ENCODE data around the gene ACVR1C.

DNA sequence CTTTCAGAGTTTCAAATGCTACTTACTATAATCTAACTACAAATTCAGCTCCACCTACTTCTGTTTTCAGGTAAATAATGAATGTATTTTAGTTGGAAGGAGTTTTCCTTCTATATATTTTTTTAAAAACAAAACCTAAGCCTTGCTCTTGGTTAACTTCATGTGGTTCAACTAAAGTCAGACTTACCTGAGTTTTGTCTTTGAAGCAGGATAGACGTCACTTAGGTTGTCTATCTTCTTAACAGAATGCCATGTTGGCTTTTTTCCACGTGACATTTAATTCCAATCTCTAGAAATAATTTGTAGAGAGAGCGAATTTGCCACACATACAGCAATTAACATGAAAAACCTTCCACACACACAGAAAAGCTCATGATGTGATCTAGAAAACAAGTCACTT is 140.9 kb downstream of the ACVR1C start:
- TF ChIP-seq, protein P1, sequence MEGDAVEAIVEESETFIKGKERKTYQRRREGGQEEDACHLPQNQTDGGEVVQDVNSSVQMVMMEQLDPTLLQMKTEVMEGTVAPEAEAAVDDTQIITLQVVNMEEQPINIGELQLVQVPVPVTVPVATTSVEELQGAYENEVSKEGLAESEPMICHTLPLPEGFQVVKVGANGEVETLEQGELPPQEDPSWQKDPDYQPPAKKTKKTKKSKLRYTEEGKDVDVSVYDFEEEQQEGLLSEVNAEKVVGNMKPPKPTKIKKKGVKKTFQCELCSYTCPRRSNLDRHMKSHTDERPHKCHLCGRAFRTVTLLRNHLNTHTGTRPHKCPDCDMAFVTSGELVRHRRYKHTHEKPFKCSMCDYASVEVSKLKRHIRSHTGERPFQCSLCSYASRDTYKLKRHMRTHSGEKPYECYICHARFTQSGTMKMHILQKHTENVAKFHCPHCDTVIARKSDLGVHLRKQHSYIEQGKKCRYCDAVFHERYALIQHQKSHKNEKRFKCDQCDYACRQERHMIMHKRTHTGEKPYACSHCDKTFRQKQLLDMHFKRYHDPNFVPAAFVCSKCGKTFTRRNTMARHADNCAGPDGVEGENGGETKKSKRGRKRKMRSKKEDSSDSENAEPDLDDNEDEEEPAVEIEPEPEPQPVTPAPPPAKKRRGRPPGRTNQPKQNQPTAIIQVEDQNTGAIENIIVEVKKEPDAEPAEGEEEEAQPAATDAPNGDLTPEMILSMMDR (IDR thresholded peaks at IDR 0.05 in 2 of 3, conservative IDR thresholded peaks at IDR 0.05 in 1 of 3; ENCODE audit: borderline replicate concordance in 1 of 3, insufficient read depth in 1 of 3, low read depth in 2 of 3, low read length in 2 of 3), result no peak
- TF ChIP-seq EZH2 (IDR thresholded peaks at IDR 0.05) (no peak), POLR2A (IDR thresholded peaks at IDR 0.05; ENCODE audit: borderline replicate concordance, extremely low read depth, insufficient read depth, insufficient read length) (no peak), JUND (IDR thresholded peaks at IDR 0.05) (no peak), SIN3A (IDR thresholded peaks at IDR 0.05; ENCODE audit: low read depth) (no peak), ZNF274 (IDR thresholded peaks at IDR 0.05; ENCODE audit: low read depth, low read length) (no peak), RAD21 (IDR thresholded peaks at IDR 0.05; ENCODE audit: low read depth) (no peak), POLR2AphosphoS5 (IDR thresholded peaks at IDR 0.05; ENCODE audit: low read depth, low read length) (no peak), YY1 (IDR thresholded peaks at IDR 0.05; ENCODE audit: extremely low read depth, insufficient replicate concordance, low read depth, low read length) (no peak), FOSL1 (IDR thresholded peaks at IDR 0.05; ENCODE audit: low read depth) (no peak), EZH2phosphoT487 (IDR thresholded peaks at IDR 0.05; ENCODE audit: borderline replicate concordance) (no peak)
- TF ChIP-seq, protein P2, sequence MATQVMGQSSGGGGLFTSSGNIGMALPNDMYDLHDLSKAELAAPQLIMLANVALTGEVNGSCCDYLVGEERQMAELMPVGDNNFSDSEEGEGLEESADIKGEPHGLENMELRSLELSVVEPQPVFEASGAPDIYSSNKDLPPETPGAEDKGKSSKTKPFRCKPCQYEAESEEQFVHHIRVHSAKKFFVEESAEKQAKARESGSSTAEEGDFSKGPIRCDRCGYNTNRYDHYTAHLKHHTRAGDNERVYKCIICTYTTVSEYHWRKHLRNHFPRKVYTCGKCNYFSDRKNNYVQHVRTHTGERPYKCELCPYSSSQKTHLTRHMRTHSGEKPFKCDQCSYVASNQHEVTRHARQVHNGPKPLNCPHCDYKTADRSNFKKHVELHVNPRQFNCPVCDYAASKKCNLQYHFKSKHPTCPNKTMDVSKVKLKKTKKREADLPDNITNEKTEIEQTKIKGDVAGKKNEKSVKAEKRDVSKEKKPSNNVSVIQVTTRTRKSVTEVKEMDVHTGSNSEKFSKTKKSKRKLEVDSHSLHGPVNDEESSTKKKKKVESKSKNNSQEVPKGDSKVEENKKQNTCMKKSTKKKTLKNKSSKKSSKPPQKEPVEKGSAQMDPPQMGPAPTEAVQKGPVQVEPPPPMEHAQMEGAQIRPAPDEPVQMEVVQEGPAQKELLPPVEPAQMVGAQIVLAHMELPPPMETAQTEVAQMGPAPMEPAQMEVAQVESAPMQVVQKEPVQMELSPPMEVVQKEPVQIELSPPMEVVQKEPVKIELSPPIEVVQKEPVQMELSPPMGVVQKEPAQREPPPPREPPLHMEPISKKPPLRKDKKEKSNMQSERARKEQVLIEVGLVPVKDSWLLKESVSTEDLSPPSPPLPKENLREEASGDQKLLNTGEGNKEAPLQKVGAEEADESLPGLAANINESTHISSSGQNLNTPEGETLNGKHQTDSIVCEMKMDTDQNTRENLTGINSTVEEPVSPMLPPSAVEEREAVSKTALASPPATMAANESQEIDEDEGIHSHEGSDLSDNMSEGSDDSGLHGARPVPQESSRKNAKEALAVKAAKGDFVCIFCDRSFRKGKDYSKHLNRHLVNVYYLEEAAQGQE (IDR thresholded peaks at IDR 0.05; ENCODE audit: low read depth), result no peak
- TF ChIP-seq, protein P3, sequence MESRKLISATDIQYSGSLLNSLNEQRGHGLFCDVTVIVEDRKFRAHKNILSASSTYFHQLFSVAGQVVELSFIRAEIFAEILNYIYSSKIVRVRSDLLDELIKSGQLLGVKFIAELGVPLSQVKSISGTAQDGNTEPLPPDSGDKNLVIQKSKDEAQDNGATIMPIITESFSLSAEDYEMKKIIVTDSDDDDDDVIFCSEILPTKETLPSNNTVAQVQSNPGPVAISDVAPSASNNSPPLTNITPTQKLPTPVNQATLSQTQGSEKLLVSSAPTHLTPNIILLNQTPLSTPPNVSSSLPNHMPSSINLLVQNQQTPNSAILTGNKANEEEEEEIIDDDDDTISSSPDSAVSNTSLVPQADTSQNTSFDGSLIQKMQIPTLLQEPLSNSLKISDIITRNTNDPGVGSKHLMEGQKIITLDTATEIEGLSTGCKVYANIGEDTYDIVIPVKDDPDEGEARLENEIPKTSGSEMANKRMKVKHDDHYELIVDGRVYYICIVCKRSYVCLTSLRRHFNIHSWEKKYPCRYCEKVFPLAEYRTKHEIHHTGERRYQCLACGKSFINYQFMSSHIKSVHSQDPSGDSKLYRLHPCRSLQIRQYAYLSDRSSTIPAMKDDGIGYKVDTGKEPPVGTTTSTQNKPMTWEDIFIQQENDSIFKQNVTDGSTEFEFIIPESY (IDR thresholded peaks at IDR 0.05; ENCODE audit: extremely low read depth, insufficient replicate concordance, low read length), result no peak
- TF ChIP-seq, protein P4, sequence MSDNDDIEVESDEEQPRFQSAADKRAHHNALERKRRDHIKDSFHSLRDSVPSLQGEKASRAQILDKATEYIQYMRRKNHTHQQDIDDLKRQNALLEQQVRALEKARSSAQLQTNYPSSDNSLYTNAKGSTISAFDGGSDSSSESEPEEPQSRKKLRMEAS (IDR thresholded peaks at IDR 0.05), result no peak
